Uterus (tissue), 4 donors: Measurements from ENCODE around the gene CACNA1D. TPM values are rescaled to one million over a fixed set of nuclear protein-coding genes. Genes with fewer than 3 reads are reported as not detected.

Experiments
- DNase-seq, 2 donors: peaks; one replicate each; pipeline ENCODE4 v3.0.0-alpha.2; 2019 to 2020
- H3K27ac ChIP-seq, 2 donors: fragments of 200-600 bp; sonication (generic); 1 replicate in 1 of 2; 2 replicates in 1 of 2; pipeline ENCODE4 v1.5.1; 2016 to 2018
- H3K27me3 ChIP-seq, 2 donors: fragments of 200-600 bp; sonication (generic); one replicate each; pipeline ENCODE4 v1.5.1; 2018 to 2019; ENCODE audit warnings: control low read depth in 1 of 2
- H3K36me3 ChIP-seq, 2 donors: fragments of 200-600 bp; sonication (generic); one replicate each; pipeline ENCODE4 v1.5.1; 2019; ENCODE audit warnings: control low read depth in 1 of 2
- H3K4me1 ChIP-seq, 2 donors: fragments of 200-600 bp; sonication (generic); one replicate each; pipeline ENCODE4 v1.5.1; 2018 to 2019; ENCODE audit warnings: control low read depth in 1 of 2
- H3K4me3 ChIP-seq, 2 donors: fragments of 200-600 bp; sonication (generic); 1 replicate in 1 of 2; 2 replicates in 1 of 2; pipeline ENCODE4 v1.5.1; 2018 to 2019; ENCODE audit warnings: mild to moderate bottlenecking in 1 of 2
- H3K9me3 ChIP-seq, 2 donors: fragments of 200-600 bp; sonication (generic); one replicate each; pipeline ENCODE4 v1.5.1; 2019; ENCODE audit warnings: control low read depth in 1 of 2
- CTCF ChIP-seq, 4 experiments: fragments of 200-600 bp in 2 of 4; fragments of 450-650 bp in 2 of 4; sonication (generic) in 2 of 4; IDR thresholded peaks; one replicate each; pipeline ENCODE4 v1.5.1; 2016 to 2019; ENCODE audit warnings: antibody characterized with exemption in 4 of 4, mild to moderate bottlenecking in 2 of 4, moderate library complexity in 1 of 4
- POLR2A ChIP-seq, 2 donors: fragments of 450-650 bp; IDR thresholded peaks; one replicate each; pipeline ENCODE4 v1.6.1; 2016; ENCODE audit warnings: antibody characterized with exemption in 2 of 2, mild to moderate bottlenecking in 1 of 2, moderate library complexity in 1 of 2
- intact Hi-C: fragments of 100-400 bp; cut with DNase I; formaldehyde crosslinking; loops from one replicate; pipeline ENCODE4 v1.15.1; 2023; ENCODE audit warnings: low total_unique reads
- total RNA-seq, 4 donors: library from RNA; depleted of rRNA in 3 of 4; stranded (reverse); fragments of >200 nt in 3 of 4; gene quantifications; one replicate each; pipeline versions ENCODE4 v1.1.0 to v1.2.4, GENCODE V29; 2014 to 2023
- donor health status: DM: yes; HTN: yes; CAD: no.

CACNA1D gene
- total RNA-seq, 4 donors from 2014 or later: 0.88 to 97.5 (median 63.4) TPM

- TF ChIP-seq CTCF (IDR thresholded peaks at IDR 0.05) (no peak), POLR2A (IDR thresholded peaks at IDR 0.05) (no peak)
- no peak overlapping the region for H3K27ac ChIP-seq
- intact Hi-C loops: no loop called here
These were observed 8.8 kb downstream of the CACNA1D start for GRCh38 chr3:53503195-53503594.

GRCh38 chr3:53506110-53506762 lies 11.8 kb downstream of the CACNA1D start:
- intact Hi-C loops: no loop called here
- Histone ChIP-seq H3K36me3 (no peaks in the 10 kb centered on the region), H3K27me3 (no peaks in the 10 kb centered on the region), H3K4me1 (no peaks in the 10 kb centered on the region), H3K27ac (no peak overlapping the region), H3K4me3 (no peak overlapping the region), H3K9me3 (no peaks in the 10 kb centered on the region)
- DNase-seq: no peak
- no peak for TF ChIP-seq CTCF (IDR thresholded peaks at IDR 0.05)
- TF ChIP-seq POLR2A (IDR thresholded peaks at IDR 0.05): no peak

More at GRCh38 chr3:53503195-53503594, 8.8 kb downstream of the CACNA1D start:
- no peaks in the 10 kb centered on the region for H3K27me3 ChIP-seq
- H3K4me1 ChIP-seq: no peaks in the 10 kb centered on the region
- no peak overlapping the region for H3K4me3 ChIP-seq
- no peak for DNase-seq
- no peaks in the 10 kb centered on the region for H3K36me3 ChIP-seq
- no peaks in the 10 kb centered on the region for H3K9me3 ChIP-seq

GRCh38 chr3:53506763-53507145 lies 12.3 kb downstream of the CACNA1D start:
- no peaks in the 10 kb centered on the region for H3K27me3 ChIP-seq
- H3K4me3 ChIP-seq: no peak overlapping the region
- intact Hi-C loops: no loop called here
- no peaks in the 10 kb centered on the region for H3K36me3 ChIP-seq
- H3K4me1 ChIP-seq: no peaks in the 10 kb centered on the region
- H3K9me3 ChIP-seq: no peaks in the 10 kb centered on the region
- DNase-seq: no peak
- H3K27ac ChIP-seq: no peak overlapping the region
- TF ChIP-seq CTCF (IDR thresholded peaks at IDR 0.05): no peak
- no peak for TF ChIP-seq POLR2A (IDR thresholded peaks at IDR 0.05)

GRCh38 chr3:53509494-53509893 lies 15.1 kb downstream of the CACNA1D start:
- intact Hi-C loops: no loop called here
- H3K27me3 ChIP-seq: no peaks in the 10 kb centered on the region
- H3K27ac ChIP-seq: no peak overlapping the region
- no peaks in the 10 kb centered on the region for H3K9me3 ChIP-seq
- no peaks in the 10 kb centered on the region for H3K4me1 ChIP-seq
- DNase-seq: no peak
- H3K4me3 ChIP-seq: no peak overlapping the region
- TF ChIP-seq CTCF (IDR thresholded peaks at IDR 0.05) (no peak), POLR2A (IDR thresholded peaks at IDR 0.05) (no peak)
- H3K36me3 ChIP-seq: no peaks in the 10 kb centered on the region

GRCh38 chr3:53510508-53510907 lies 16.1 kb downstream of the CACNA1D start:
- intact Hi-C loops: no loop called here
- no peak for DNase-seq

More at GRCh38 chr3:53510508-53510907, 16.1 kb downstream of the CACNA1D start:
- Histone ChIP-seq H3K27ac (no peak overlapping the region), H3K4me1 (no peaks in the 10 kb centered on the region), H3K4me3 (no peak overlapping the region), H3K27me3 (no peaks in the 10 kb centered on the region), H3K9me3 (no peaks in the 10 kb centered on the region), H3K36me3 (no peaks in the 10 kb centered on the region)
- no peak for TF ChIP-seq POLR2A (IDR thresholded peaks at IDR 0.05)
- TF ChIP-seq CTCF (IDR thresholded peaks at IDR 0.05): no peak
